B cell (primary cell): ENCODE measurements around the gene ADRA2C. TPM values are rescaled to one million over a fixed set of nuclear protein-coding genes. Genes with fewer than 3 reads are reported as not detected.

Experiments
- ATAC-seq: fragments of 200-7000 bp; cut with Tn5 transposase; one replicate; pipeline ENCODE4 v1.10.0; 2021; ENCODE audit warnings: low read depth, mild to moderate bottlenecking, moderate number of reproducible peaks, moderate library complexity
- CTCF ChIA-PET: fragments of 350-600 bp; sonication (Branson Sonifier 250); formaldehyde crosslinking; loops from one replicate; lab custom pipeline; 2021; ENCODE audit warnings: antibody characterized with exemption, inconsistent platforms; lab: Charles Lee
- POLR2A ChIA-PET: fragments of 350-600 bp; sonication (Branson Sonifier 250); formaldehyde crosslinking; loops from one replicate; lab custom pipeline; 2021; ENCODE audit warnings: antibody characterized with exemption; lab: Charles Lee
- DNase-seq: peaks from one replicate; pipeline ENCODE4 v3.0.0; 2013
- H2AFZ ChIP-seq: 2 replicates; pipeline ENCODE4 v1.6.1; 2012; ENCODE audit warnings: mild to moderate bottlenecking, low read depth, low read length; ENCODE audit not compliant: insufficient read depth, poor library complexity, severe bottlenecking
- H3K27ac ChIP-seq, 2 donors: 1 replicate in 1 of 2; 2 replicates in 1 of 2; pipeline ENCODE4 v1.5.1; 2012 to 2013; ENCODE audit warnings: low read length in 2 of 2, mild to moderate bottlenecking in 2 of 2, moderate library complexity in 1 of 2
- H3K27me3 ChIP-seq, 4 experiments: fragments of 200-600 bp in 1 of 4; sonication (generic) in 1 of 4; replicated peaks in 1 of 4; 1 replicate in 2 of 4; 2 replicates in 2 of 4; pipeline versions ENCODE4 v1.6.1 to v1.7.0; 2013 to 2016; ENCODE audit warnings: low read length in 3 of 4, mild to moderate bottlenecking in 2 of 4, mixed read lengths in 1 of 4, moderate library complexity in 1 of 4; ENCODE audit not compliant: insufficient read depth in 4 of 4, control insufficient read depth in 3 of 4; ENCODE audit errors: control extremely low read depth in 1 of 4
- H3K36me3 ChIP-seq, 2 experiments: replicated peaks in 1 of 2; 1 replicate in 1 of 2; 2 replicates in 1 of 2; pipeline versions ENCODE4 v1.6.1 to v1.7.1; 2013; ENCODE audit warnings: low read length in 1 of 2; ENCODE audit not compliant: insufficient read depth in 2 of 2, control insufficient read depth in 1 of 2; ENCODE audit errors: control extremely low read depth in 1 of 2, extremely low read depth in 1 of 2
- H3K4me1 ChIP-seq, 2 donors: fragments of 200-600 bp in 1 of 2; sonication (generic) in 1 of 2; 1 replicate in 1 of 2; 2 replicates in 1 of 2; pipeline versions ENCODE4 v1.5.1 to v1.6.1; 2013 to 2017; ENCODE audit warnings: low read length in 2 of 2; ENCODE audit not compliant: control insufficient read depth in 2 of 2, insufficient read depth in 2 of 2
- H3K4me2 ChIP-seq: replicated peaks from 2 replicates; pipeline ENCODE3; 2012; ENCODE audit warnings: mild to moderate bottlenecking, low read depth, low read length; ENCODE audit not compliant: poor library complexity, severe bottlenecking
- H3K4me3 ChIP-seq, 5 experiments: fragments of 200-600 bp in 1 of 5; sonication (generic) in 1 of 5; 1 replicate in 3 of 5; 2 replicates in 2 of 5; pipeline versions ENCODE4 v1.5.1 to v1.7.0; 2011 to 2016; ENCODE audit warnings: low read length in 4 of 5, mild to moderate bottlenecking in 4 of 5, low read depth in 2 of 5, control low read depth in 1 of 5, moderate library complexity in 1 of 5; ENCODE audit not compliant: insufficient read depth in 1 of 5; ENCODE audit errors: control extremely low read depth in 1 of 5, extremely low read depth in 1 of 5
- H3K79me2 ChIP-seq: fragments of 200-600 bp; sonication (generic); one replicate; pipeline ENCODE4 v1.6.0; 2016; ENCODE audit warnings: low read length; ENCODE audit not compliant: control insufficient read depth, insufficient read depth
- H3K9ac ChIP-seq: fragments of 200-600 bp; sonication (generic); 2 replicates; pipeline ENCODE4 v1.6.1; 2017; ENCODE audit warnings: mild to moderate bottlenecking, low read length, moderate library complexity
- H3K9me3 ChIP-seq, 3 donors: one replicate each; pipeline versions ENCODE4 v1.6.1 to v1.7.1; 2013; ENCODE audit warnings: low read length in 2 of 3; ENCODE audit not compliant: control insufficient read depth in 2 of 3, insufficient read depth in 1 of 3; ENCODE audit errors: control extremely low read depth in 1 of 3
- H4K20me1 ChIP-seq: 2 replicates; pipeline ENCODE4 v1.6.0; 2012; ENCODE audit warnings: mild to moderate bottlenecking, low read length; ENCODE audit not compliant: insufficient read depth, control insufficient read depth, poor library complexity, severe bottlenecking
- H3K27ac Mint-ChIP-seq: one replicate; pipeline ENCODE4 v1.8.0; 2021; ENCODE audit warnings: mixed read lengths
- H3K27me3 Mint-ChIP-seq: one replicate; pipeline ENCODE4 v1.8.0; 2021; ENCODE audit warnings: mixed read lengths
- H3K4me1 Mint-ChIP-seq: one replicate; pipeline ENCODE4 v1.8.0; 2021; ENCODE audit warnings: mixed read lengths
- H3K4me3 Mint-ChIP-seq: one replicate; pipeline ENCODE4 v1.8.0; 2021; ENCODE audit warnings: mixed read lengths
- H3K9me3 Mint-ChIP-seq: one replicate; pipeline ENCODE4 v1.8.0; 2022; ENCODE audit warnings: mixed read lengths; ENCODE audit not compliant: insufficient read depth
- EZH2 ChIP-seq: IDR thresholded peaks from 2 replicates; pipeline ENCODE4 v1.6.1; 2012; ENCODE audit warnings: borderline replicate concordance, low read depth, mild to moderate bottlenecking, moderate library complexity, low read length; ENCODE audit not compliant: insufficient read depth, poor library complexity, severe bottlenecking
- WGBS: methylation state at CpG from one replicate; pipeline ENCODE4 v1.1.5; 2013; ENCODE audit warnings: missing lambda C conversion rate; ENCODE audit not compliant: insufficient coverage; 5-methylcytosine and 5-hydroxymethylcytosine counted together
- intact Hi-C: fragments of 100-400 bp; cut with micrococcal nuclease; formaldehyde crosslinking; loops from one replicate; pipeline ENCODE4 v1.10.0; 2022
- polyA plus RNA-seq: library from polyadenylated mRNA; depleted of rRNA; stranded (reverse); fragments of >200 nt; gene quantifications from 2 replicates; pipeline ENCODE4 v1.2.3, GENCODE V29; 2012
- total RNA-seq, 2 donors: library from RNA; stranded (reverse); fragments of 120-200 nt in 1 of 2; gene quantifications; 1 replicate in 1 of 2; 2 replicates in 1 of 2; pipeline versions ENCODE4 v1.2.3 to v1.2.4, GENCODE V29; 2013 to 2022
- TF ChIP-seq, protein P1 (sequence below): fragments of 200-600 bp; IDR thresholded peaks from one replicate; pipeline ENCODE4 v1.8.0; 2022; ENCODE audit warnings: antibody characterized with exemption, mild to moderate bottlenecking

The ADRA2C gene
- total and polyA plus RNA-seq, 2 donors (not counting 1 experiment from before 2014, with no cell fraction given), result not detected

DNA sequence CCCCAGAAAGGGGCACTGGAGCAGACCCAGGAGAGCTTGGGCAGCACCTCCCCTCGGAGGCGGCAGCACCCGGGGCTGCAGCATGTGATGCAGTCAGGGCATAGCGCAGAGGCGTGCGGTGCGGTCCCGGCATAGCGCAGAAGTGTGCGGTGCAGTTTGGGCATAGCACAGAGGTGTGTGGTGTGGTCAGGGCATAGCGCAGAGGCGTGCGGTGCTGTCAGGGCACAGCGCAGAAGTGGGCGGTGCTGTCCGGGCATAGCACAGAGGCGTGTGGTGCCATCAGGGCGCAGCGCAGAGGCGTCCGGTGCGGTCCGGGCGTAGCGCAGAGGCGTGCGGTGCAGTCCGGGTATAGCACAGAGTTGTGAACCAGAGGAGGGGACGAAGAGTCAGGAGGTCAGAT is 42.8 kb downstream of the ADRA2C start:
- H3K9me3 ChIP-seq, result peaks cover 0 to 4% (median 0%) of the 10 kb centered on the region in 3 donors
- 95% methylated on average over 29 of the region's 29 CpGs for WGBS
- H2AFZ ChIP-seq, result no peak overlapping the region
- DNase-seq (no peak), ATAC-seq (no peak)
- no peak overlapping the region for H3K27ac ChIP-seq
- no peak overlapping the region for H3K4me2 ChIP-seq
- CTCF ChIA-PET, result no interaction called here
- H3K9ac ChIP-seq, result no peak overlapping the region
- no peaks in the 10 kb centered on the region for H3K9me3 Mint-ChIP-seq
- no peaks in the 10 kb centered on the region for H3K79me2 ChIP-seq
- no peaks in the 10 kb centered on the region for H4K20me1 ChIP-seq
- H3K27me3 ChIP-seq, result no peaks in the 10 kb centered on the region
- intact Hi-C loops, result no loop called here
- H3K4me1 Mint-ChIP-seq, result no peaks in the 10 kb centered on the region
- no peak overlapping the region for H3K4me3 ChIP-seq
- POLR2A ChIA-PET, result no interaction called here
- peaks cover 20% of the 10 kb centered on the region for H3K27me3 Mint-ChIP-seq
- H3K4me3 Mint-ChIP-seq, result no peak overlapping the region
- TF ChIP-seq EZH2, result no peak
- TF ChIP-seq, protein P1, sequence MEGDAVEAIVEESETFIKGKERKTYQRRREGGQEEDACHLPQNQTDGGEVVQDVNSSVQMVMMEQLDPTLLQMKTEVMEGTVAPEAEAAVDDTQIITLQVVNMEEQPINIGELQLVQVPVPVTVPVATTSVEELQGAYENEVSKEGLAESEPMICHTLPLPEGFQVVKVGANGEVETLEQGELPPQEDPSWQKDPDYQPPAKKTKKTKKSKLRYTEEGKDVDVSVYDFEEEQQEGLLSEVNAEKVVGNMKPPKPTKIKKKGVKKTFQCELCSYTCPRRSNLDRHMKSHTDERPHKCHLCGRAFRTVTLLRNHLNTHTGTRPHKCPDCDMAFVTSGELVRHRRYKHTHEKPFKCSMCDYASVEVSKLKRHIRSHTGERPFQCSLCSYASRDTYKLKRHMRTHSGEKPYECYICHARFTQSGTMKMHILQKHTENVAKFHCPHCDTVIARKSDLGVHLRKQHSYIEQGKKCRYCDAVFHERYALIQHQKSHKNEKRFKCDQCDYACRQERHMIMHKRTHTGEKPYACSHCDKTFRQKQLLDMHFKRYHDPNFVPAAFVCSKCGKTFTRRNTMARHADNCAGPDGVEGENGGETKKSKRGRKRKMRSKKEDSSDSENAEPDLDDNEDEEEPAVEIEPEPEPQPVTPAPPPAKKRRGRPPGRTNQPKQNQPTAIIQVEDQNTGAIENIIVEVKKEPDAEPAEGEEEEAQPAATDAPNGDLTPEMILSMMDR, result no peak
- H3K27ac Mint-ChIP-seq, result no peak overlapping the region
- no peaks in the 10 kb centered on the region for H3K36me3 ChIP-seq
- H3K4me1 ChIP-seq, result no peaks in the 10 kb centered on the region

DNA sequence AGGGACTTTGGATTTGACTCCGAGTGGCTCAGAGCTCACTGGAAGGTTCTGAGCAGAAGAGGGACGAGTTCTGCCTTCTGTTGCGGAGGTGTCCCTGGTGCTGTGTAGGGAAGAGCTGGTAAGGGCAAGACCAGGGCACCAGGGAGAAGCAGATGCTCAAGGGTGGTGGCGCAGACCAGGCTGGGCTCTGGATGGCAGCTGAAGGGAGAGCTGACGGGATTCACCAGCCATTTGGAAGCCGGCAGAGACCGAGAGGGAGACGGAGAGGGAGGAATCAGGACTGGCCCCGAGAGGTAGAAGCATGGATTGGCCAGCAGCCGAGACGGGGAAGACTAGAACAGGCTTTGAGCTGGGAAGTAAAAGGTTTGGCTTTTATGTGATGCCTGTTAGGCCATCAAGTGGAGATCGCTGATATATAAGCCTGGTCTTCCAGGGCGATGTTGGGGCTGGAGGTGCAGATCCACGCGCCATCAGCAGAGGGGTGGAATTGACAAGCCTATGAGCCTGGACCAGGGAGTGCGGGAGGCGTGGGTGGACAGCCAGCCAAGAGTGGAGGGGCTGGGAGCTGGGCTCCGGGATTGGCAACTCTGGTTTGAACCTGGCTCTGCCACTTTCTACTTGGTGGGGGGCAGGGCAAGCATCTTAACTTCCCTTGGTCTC is 43.4 kb downstream of the ADRA2C start:
- no peak for TF ChIP-seq EZH2
- TF ChIP-seq, protein P1, result no peak
- H3K4me3 ChIP-seq, result no peak overlapping the region
- H3K4me1 ChIP-seq, result no peaks in the 10 kb centered on the region
- no peak overlapping the region for H3K9ac ChIP-seq
- H2AFZ ChIP-seq, result no peak overlapping the region
- 81% methylated on average over 16 of the region's 18 CpGs for WGBS
- ATAC-seq (no peak), DNase-seq (no peak)
- no peaks in the 10 kb centered on the region for H3K36me3 ChIP-seq
- no peaks in the 10 kb centered on the region for H3K9me3 Mint-ChIP-seq
- no peaks in the 10 kb centered on the region for H3K27me3 ChIP-seq
- no peak overlapping the region for H3K4me2 ChIP-seq
- H3K79me2 ChIP-seq, result no peaks in the 10 kb centered on the region
- CTCF ChIA-PET, result no interaction called here
- POLR2A ChIA-PET, result no interaction called here
- H4K20me1 ChIP-seq, result no peaks in the 10 kb centered on the region
- H3K9me3 ChIP-seq, result peaks cover 0 to 4% (median 0%) of the 10 kb centered on the region in 3 donors
- no peak overlapping the region for H3K27ac ChIP-seq
- no peak overlapping the region for H3K4me3 Mint-ChIP-seq
- H3K27ac Mint-ChIP-seq, result no peak overlapping the region
- peaks cover 20% of the 10 kb centered on the region for H3K27me3 Mint-ChIP-seq
- H3K4me1 Mint-ChIP-seq, result no peaks in the 10 kb centered on the region
- intact Hi-C loops, result no loop called here
